Measurements from ENCODE around the gene ICAM5.

ICAM5 gene

DNA sequence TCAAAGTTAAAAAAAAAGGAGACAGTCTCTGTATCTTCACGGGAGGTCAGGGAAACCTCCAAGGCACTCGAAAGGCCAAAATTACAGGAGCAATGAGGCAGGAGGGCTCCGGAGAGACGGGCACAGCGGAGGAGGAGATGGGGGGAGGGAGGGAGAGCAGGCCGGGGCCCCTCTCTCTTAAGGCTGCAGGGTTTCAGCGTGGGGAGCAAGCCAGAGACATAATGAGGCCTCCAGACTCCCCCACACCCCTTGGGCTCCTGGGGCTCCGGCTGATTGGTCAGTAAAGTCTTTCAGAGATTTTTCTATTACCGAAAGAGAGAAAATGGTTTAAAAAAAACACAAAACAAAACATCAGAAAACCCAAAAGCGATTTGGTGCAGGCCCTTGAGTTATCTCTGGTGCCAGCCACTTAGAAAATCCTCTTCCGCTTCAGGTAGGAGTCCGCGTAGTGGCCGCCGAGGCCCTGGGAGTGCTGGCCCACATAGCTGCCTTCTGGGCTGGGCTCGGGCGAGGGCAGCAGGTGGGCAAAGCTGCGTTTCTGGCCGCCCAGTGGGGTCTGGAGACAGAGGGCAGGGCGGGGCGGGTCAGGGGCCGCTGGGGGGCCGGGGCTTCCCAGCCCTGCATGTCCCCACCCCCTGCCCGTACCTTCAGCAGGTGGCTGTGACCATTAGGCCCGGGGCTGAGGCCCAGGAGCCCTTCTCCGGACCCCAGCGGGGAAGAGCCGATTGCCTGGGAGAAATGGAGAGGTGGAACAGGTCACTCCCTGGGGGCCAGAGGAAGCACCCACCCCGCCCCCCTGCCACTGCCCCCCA, 27.5 kb downstream of the ICAM5 start:
- H3K36me3 ChIP-seq (ENCODE audit: control insufficient read depth, insufficient read depth, low read length), result peaks cover 52% of the 10 kb centered on the region
- H3K27me3 ChIP-seq (ENCODE audit: control insufficient read depth, insufficient read depth, low read length), result no peaks in the 10 kb centered on the region
- H3K9me3 ChIP-seq (ENCODE audit: control insufficient read depth, insufficient read depth, low read depth, low read length), result no peaks in the 10 kb centered on the region
- no peak overlapping the region for H3K4me3 ChIP-seq (ENCODE audit: low read depth, low read length)
- 0 out of 2 replicates have a peak, but pooled peaks cover 6% of the 10 kb centered on the region for H3K4me1 ChIP-seq (ENCODE audit: control insufficient read depth, insufficient read depth, low read length)
- no peak overlapping the region for H3K27ac ChIP-seq (ENCODE audit: low read depth, low read length)
- H3K9ac ChIP-seq (ENCODE audit: low read length), result no peak overlapping the region

DNA sequence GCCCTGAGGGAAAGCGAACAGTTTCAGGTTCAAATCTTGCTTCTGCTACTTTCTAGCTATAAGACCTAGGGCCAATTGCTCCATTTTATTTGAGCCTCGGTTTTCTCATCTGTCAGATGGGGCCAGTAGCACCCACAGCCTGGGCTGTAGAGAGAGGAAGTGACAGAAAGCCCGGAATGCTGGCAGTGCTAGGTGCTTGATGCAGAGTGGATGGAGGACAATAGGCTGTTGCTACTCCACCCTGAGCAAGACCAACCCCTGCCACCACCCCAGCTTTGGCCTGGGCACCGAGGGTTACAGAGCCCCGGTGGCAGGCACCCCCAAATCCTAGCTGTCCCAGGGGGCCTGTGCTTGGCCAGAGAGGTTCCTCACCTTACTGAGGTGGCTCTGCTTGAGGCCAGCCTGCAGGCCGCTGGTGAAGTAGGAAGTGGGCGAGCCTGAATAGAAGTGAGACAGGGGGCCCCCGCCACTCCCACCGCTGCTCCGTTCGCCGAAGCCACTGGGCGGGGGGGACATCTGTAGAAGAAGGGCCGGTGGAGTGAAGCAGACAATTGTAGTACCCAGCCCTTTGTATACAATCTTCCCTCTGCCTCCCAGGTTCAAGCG, 28.2 kb downstream of the ICAM5 start:
- Histone ChIP-seq H3K36me3 (ENCODE audit: control insufficient read depth, insufficient read depth, low read length) (peaks cover 59% of the 10 kb centered on the region), H3K9me3 (ENCODE audit: control insufficient read depth, insufficient read depth, low read depth, low read length) (no peaks in the 10 kb centered on the region), H3K9ac (ENCODE audit: low read length) (no peak overlapping the region), H3K27ac (ENCODE audit: low read depth, low read length) (no peak overlapping the region), H3K27me3 (ENCODE audit: control insufficient read depth, insufficient read depth, low read length) (no peaks in the 10 kb centered on the region), H3K4me3 (ENCODE audit: low read depth, low read length) (no peak overlapping the region), H3K4me1 (ENCODE audit: control insufficient read depth, insufficient read depth, low read length) (0 out of 2 replicates have a peak, but pooled peaks cover 6% of the 10 kb centered on the region)

DNA sequence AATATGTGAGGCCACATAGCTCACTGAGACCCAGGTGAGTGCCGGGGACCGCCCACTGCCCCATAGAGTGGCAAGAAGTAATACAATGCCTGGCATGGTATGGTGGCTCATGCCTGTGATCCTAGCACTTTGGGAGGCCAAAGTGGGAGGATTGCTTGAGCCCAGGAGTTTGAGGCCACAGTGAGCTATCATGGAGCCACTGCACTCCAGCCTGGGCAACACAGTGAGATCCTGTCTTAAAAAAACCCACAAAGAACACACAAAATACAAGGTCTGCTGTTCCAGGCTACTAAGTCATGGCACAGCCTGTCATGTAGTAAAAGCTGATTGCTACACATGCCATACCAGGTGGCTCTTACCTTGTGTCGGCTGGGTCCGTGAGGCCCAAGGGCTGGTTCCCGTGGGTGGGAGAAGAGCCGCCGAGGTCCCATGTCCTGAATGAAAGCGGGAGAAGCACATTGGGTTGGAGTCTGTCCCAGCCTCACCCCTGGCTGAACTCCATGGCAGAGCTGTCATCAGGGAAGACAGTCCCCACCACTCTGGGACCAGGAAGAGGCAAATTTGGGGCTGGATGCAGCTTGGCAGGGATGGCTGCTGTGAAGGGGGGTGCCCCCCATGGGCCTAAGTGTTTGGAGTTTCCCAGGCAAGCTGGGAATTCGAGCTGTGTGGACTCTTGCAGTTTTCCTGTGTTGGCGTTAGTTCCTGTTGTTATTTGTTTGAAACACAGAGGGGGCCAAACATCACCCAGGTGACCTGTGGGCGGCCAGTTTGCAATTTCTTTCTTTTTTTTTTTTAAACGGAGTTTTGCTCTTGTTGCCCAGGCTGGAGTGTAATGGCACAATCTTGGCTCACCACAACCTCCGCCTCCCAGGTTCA, 29.3 kb downstream of the ICAM5 start:
- H3K4me3 ChIP-seq (ENCODE audit: low read depth, low read length), result no peak overlapping the region
- no peaks in the 10 kb centered on the region for H3K27me3 ChIP-seq (ENCODE audit: control insufficient read depth, insufficient read depth, low read length)
- 0 out of 2 replicates have a peak, but pooled peaks cover 6% of the 10 kb centered on the region for H3K4me1 ChIP-seq (ENCODE audit: control insufficient read depth, insufficient read depth, low read length)
- no peak overlapping the region for H3K27ac ChIP-seq (ENCODE audit: low read depth, low read length)
- peaks cover 68% of the 10 kb centered on the region for H3K36me3 ChIP-seq (ENCODE audit: control insufficient read depth, insufficient read depth, low read length)
- H3K9me3 ChIP-seq (ENCODE audit: control insufficient read depth, insufficient read depth, low read depth, low read length), result no peaks in the 10 kb centered on the region
- no peak overlapping the region for H3K9ac ChIP-seq (ENCODE audit: low read length)

DNA sequence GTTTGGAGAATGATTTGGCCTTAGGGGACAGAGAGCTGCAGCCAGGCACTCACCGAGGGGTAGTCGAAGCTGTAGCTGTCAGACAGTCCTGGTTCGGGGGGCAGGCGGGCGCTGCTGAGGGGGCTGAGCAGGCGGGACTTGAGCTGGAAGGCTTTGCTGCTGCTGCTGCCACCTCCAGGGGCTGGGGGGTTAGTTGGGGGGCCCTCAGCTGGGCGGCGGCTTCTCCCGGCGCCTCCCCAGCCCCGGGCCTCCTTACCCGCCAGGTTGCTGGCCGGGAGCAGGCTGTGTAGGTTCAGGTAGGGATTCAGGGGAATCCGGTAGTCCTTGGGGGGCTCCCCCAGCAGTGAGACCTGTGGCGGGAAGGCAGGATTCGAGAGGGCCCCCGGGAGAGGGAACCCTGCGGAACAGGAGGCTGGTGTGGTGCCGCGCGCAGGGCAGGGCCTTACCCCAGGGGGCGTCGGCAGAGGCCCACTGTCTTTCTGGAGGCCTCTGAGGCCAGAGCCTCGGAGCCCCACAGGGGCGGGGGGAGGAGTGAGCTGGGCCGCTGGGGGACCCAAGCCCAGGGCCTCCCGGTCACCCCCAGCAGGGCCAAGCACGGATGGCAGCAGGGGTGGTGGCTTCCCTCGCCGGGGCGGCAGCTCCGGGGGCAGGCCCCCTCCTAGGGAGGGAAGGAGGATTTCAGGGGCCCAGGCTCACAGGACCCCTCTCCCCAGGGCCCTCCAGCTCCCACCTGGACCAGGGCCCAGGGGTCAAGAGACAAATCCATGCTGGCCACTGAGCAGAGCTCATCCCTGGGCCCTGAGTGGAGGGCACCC, 31.1 kb downstream of the ICAM5 start:
- no peak overlapping the region for H3K9ac ChIP-seq (ENCODE audit: low read length)
- H3K4me3 ChIP-seq (ENCODE audit: low read depth, low read length), result no peak overlapping the region
- no peaks in the 10 kb centered on the region for H3K27me3 ChIP-seq (ENCODE audit: control insufficient read depth, insufficient read depth, low read length)
- no peaks in the 10 kb centered on the region for H3K9me3 ChIP-seq (ENCODE audit: control insufficient read depth, insufficient read depth, low read depth, low read length)
- 0 out of 2 replicates have a peak, but pooled peaks cover 6% of the 10 kb centered on the region for H3K4me1 ChIP-seq (ENCODE audit: control insufficient read depth, insufficient read depth, low read length)
- no peak overlapping the region for H3K27ac ChIP-seq (ENCODE audit: low read depth, low read length)
- H3K36me3 ChIP-seq (ENCODE audit: control insufficient read depth, insufficient read depth, low read length), result peaks cover 81% of the 10 kb centered on the region

DNA sequence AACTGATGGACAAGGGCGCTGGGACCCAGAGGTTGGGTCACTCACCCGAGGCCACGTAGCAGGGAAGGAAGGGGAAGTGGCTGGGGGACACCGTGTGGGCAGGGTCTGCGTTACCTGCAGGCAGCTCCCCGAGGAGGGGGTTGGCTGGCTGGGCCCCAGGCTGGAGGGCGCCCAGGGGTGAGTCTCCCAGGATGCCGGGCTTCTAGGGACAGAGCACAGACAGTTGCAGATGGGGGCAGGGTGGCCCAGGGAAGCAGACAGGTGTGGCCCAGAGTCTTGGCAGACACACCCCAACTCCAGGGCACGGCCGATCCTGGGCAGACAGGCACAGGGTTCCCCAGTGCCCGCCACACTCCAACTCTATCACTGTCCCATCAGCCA, 31.7 kb downstream of the ICAM5 start:
- no peaks in the 10 kb centered on the region for H3K27me3 ChIP-seq (ENCODE audit: control insufficient read depth, insufficient read depth, low read length)
- no peak overlapping the region for H3K27ac ChIP-seq (ENCODE audit: low read depth, low read length)
- H3K4me3 ChIP-seq (ENCODE audit: low read depth, low read length), result no peak overlapping the region
- H3K9me3 ChIP-seq (ENCODE audit: control insufficient read depth, insufficient read depth, low read depth, low read length), result no peaks in the 10 kb centered on the region
- H3K4me1 ChIP-seq (ENCODE audit: control insufficient read depth, insufficient read depth, low read length), result 0 out of 2 replicates have a peak, but pooled peaks cover 1% of the 10 kb centered on the region
- H3K9ac ChIP-seq (ENCODE audit: low read length), result no peak overlapping the region
- H3K36me3 ChIP-seq (ENCODE audit: control insufficient read depth, insufficient read depth, low read length), result peaks cover 86% of the 10 kb centered on the region

DNA sequence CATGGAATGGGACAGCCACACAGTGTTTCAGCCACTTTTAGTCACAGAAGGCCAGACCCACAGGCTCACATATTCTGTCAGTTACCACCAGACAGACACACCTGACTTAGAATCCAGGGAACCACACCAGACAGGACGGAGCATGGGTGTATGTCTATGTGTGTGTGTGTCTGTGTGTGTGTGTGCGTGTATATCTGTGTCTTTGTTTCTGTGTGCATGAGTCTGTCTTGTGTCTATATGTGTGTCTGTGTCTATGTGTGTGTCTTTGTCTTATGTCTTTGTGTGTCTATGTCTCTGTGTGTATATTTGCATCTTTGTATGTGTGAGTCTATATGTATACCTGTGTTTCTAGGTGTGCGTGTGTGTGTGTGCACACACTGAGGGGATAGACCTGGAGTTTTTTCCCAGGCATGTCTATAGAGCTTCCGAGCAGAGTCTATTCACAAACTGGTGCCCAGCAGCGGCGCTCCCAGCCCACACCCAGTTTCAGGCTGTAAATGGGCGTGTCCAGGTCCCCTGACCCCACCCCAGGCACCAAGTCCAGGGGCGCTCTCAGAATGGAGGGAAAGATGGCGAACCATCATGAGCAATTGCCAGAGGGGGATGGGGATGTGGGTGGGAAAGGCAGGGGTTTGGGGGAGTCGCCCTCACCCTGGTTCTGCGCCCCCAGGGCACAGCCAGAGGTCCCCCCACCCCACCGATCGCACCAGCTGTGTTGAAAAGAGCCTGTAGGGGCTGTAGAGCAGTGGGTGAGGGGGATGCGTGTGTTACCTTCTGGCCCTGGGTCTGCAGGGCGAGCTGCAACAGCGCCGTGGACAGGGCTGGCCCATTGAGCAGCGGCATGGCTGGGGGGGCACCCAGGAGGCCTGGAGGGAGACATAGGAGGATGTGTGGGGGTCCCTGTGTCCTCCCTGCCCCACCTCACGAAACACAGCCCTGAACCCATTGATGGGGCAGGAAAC, 32.4 kb downstream of the ICAM5 start:
- no peaks in the 10 kb centered on the region for H3K9me3 ChIP-seq (ENCODE audit: control insufficient read depth, insufficient read depth, low read depth, low read length)
- H3K4me3 ChIP-seq (ENCODE audit: low read depth, low read length), result no peak overlapping the region
- no peaks in the 10 kb centered on the region for H3K4me1 ChIP-seq (ENCODE audit: control insufficient read depth, insufficient read depth, low read length)
- H3K27ac ChIP-seq (ENCODE audit: low read depth, low read length), result no peak overlapping the region
- H3K36me3 ChIP-seq (ENCODE audit: control insufficient read depth, insufficient read depth, low read length), result peaks cover 87% of the 10 kb centered on the region
- no peak overlapping the region for H3K9ac ChIP-seq (ENCODE audit: low read length)
- no peaks in the 10 kb centered on the region for H3K27me3 ChIP-seq (ENCODE audit: control insufficient read depth, insufficient read depth, low read length)

DNA sequence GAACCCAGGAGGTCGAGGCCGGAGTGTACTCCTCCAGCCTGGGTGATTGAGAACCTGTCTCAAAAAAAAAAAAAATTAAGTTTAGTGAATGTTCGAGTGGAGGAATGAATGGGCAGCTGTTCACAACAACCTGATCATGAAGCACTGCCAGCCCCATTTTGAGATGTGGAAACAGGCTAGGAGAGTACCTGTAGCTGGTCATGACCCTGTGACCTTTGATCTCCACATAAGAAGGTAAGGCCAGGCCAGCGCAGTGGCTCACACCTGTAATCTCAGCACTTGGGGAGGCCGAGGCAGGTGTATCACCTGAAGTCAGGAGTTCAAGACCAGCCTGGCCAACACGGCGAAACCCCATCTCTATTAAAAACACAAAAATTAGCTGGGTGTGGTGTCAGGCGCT, 36.0 kb downstream of the ICAM5 start:
- no peaks in the 10 kb centered on the region for H3K27me3 ChIP-seq (ENCODE audit: control insufficient read depth, insufficient read depth, low read length)
- H3K9ac ChIP-seq (ENCODE audit: low read length), result no peak overlapping the region
- H3K36me3 ChIP-seq (ENCODE audit: control insufficient read depth, insufficient read depth, low read length), result peaks cover 94% of the 10 kb centered on the region
- H3K4me3 ChIP-seq (ENCODE audit: low read depth, low read length), result no peak overlapping the region
- no peak overlapping the region for H3K27ac ChIP-seq (ENCODE audit: low read depth, low read length)
- no peaks in the 10 kb centered on the region for H3K4me1 ChIP-seq (ENCODE audit: control insufficient read depth, insufficient read depth, low read length)
- no peaks in the 10 kb centered on the region for H3K9me3 ChIP-seq (ENCODE audit: control insufficient read depth, insufficient read depth, low read depth, low read length)

DNA sequence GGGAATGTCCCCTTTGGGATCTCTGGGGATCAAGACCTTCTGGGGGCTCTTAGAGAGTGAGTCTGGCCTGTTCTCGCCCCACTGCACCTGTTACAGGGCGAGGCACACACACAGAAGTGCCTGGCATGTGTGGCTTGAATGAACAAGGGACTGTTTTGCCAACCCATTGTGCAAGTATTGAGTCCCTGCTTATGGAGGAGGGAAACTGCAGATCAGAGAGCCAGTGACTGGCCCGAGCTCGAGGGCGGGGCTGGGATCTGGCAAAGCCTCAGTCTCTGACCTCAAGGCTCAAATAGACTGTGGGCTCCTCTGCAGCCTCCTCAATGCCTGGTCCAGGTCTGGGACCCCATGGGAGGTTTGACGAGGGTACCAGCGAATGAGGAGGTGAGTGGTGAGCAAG, 38.0 kb downstream of the ICAM5 start:
- no peak overlapping the region for H3K27ac ChIP-seq (ENCODE audit: low read depth, low read length)

DNA sequence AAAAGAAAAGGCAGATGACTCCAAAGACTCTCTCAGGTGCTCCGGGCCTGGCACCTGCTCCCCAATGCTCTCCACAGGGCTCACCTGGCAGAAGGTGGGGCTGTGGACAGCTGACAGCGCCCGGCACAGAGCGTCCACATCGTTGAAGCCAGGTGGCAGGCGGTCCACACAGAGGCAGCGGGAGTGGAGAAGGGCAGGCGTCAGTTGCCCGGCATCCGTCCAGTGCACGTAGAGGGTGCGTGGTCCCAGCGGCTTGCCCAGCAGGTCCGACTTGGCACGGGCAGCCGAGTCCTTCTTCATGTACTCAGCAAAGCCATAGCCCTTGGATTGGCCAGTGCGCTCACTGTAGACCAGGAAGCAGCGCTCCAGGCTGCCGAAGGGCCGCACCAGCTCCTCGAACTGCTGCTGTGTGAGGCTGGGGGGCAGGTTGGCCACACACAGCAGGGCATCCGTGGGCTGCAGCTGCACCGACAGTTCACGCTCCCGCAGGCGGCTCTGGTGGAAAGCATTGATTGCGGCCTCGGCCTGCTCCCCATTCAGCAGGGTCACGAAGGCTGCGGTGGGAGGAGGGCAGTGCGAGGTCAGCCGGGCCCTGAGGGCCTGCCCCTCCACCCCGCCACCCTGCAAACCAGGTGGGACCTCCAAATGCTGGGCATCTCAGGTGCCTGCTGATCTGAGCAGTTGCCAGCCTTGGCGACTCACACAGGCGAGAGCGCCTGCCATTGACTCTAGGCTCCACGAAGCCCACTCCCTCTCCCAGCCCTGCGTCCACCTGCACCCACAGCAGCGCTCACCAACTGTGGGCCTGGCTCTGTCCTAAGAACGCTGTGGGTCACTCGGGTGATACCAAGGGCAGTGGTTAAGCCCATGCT, 39.0 kb downstream of the ICAM5 start:
- H3K4me1 ChIP-seq (ENCODE audit: control insufficient read depth, insufficient read depth, low read length), result peaks cover 7% of the 10 kb centered on the region; the same call in 1 of the 2 replicates
- H3K9ac ChIP-seq (ENCODE audit: low read length), result no peak overlapping the region
- no peaks in the 10 kb centered on the region for H3K9me3 ChIP-seq (ENCODE audit: control insufficient read depth, insufficient read depth, low read depth, low read length)
- no peak overlapping the region for H3K4me3 ChIP-seq (ENCODE audit: low read depth, low read length)
- no peak overlapping the region for H3K27ac ChIP-seq (ENCODE audit: low read depth, low read length)
- H3K27me3 ChIP-seq (ENCODE audit: control insufficient read depth, insufficient read depth, low read length), result no peaks in the 10 kb centered on the region
- H3K36me3 ChIP-seq (ENCODE audit: control insufficient read depth, insufficient read depth, low read length), result peaks cover 68% of the 10 kb centered on the region

More for the DNA sequence above, 38.0 kb downstream of the ICAM5 start:
- peaks cover 78% of the 10 kb centered on the region for H3K36me3 ChIP-seq (ENCODE audit: control insufficient read depth, insufficient read depth, low read length)
- peaks cover 7% of the 10 kb centered on the region; the same call in 1 of the 2 replicates for H3K4me1 ChIP-seq (ENCODE audit: control insufficient read depth, insufficient read depth, low read length)
- no peaks in the 10 kb centered on the region for H3K9me3 ChIP-seq (ENCODE audit: control insufficient read depth, insufficient read depth, low read depth, low read length)
- no peak overlapping the region for H3K9ac ChIP-seq (ENCODE audit: low read length)
- H3K4me3 ChIP-seq (ENCODE audit: low read depth, low read length), result no peak overlapping the region
- H3K27me3 ChIP-seq (ENCODE audit: control insufficient read depth, insufficient read depth, low read length), result no peaks in the 10 kb centered on the region
